ENCODE data around the gene B3GNT4. TPM values are rescaled to one million over a fixed set of nuclear protein-coding genes. Genes with fewer than 3 reads are reported as not detected.
A peak's percentile ranks its signal among the peaks of the same experiment; 100 is the strongest.

The B3GNT4 gene
- total and polyA plus RNA-seq, 2 of the 4 experiments (the other 2 are of a cell fraction), result 0.18 to 0.53 TPM

GRCh38 chr12:122205053-122205925 lies 1.8 kb downstream of the B3GNT4 start:
- DNase-seq (no peak), ATAC-seq (ENCODE audit: low read depth) (no peak)
- POLR2A ChIA-PET (ENCODE audit: unreplicated experiment), result no interaction called here
- in situ Hi-C loops (cut with MboI; ENCODE audit: low sequenced_read_pairs), result no loop called here
- Histone ChIP-seq H3K23ac (ENCODE audit: low read depth, low read length) (no peak overlapping the region), H3K4me2 (ENCODE audit: low read depth, low read length) (no peak overlapping the region), H4K8ac (ENCODE audit: low read depth in 2 of 2, low read length in 2 of 2) (no peak overlapping the region), H2AK5ac (ENCODE audit: low read depth, low read length) (no peak overlapping the region), H3K18ac (ENCODE audit: low read depth, low read length) (no peak overlapping the region), H4K5ac (ENCODE audit: low read depth, low read length) (no peak overlapping the region), H3K36me3 (ENCODE audit: control insufficient read depth, insufficient read depth, low read length) (peaks cover 24% of the 10 kb centered on the region), H3K56ac (ENCODE audit: extremely low read depth, insufficient read depth, low read length) (no peak overlapping the region), H2BK120ac (ENCODE audit: low read depth, low read length) (no peak overlapping the region), H2AFZ (replicated peaks; ENCODE audit: low read length, poor library complexity) (peak overlapping the region; percentile 52), H3K79me1 (ENCODE audit: low read depth in 1 of 2, low read length in 2 of 2) (no peaks in the 10 kb centered on the region), H3K4me1 (ENCODE audit: control insufficient read depth, insufficient read depth, low read length) (no peaks in the 10 kb centered on the region), H3K9ac (ENCODE audit: low read depth, low read length) (no peak overlapping the region), H3K4ac (ENCODE audit: low read depth, low read length) (no peak overlapping the region), H3K27ac (ENCODE audit: insufficient read depth, low read length) (no peak overlapping the region), H2BK5ac (ENCODE audit: low read depth, low read length, poor library complexity, severe bottlenecking) (no peak overlapping the region), H3K9me3 (ENCODE audit: control insufficient read depth, insufficient read depth, low read length) (no peaks in the 10 kb centered on the region), H4K91ac (ENCODE audit: insufficient read depth, low read depth, low read length) (no peak overlapping the region), H2BK15ac (ENCODE audit: low read depth, low read length) (no peak overlapping the region), H2AK9ac (replicated peaks; ENCODE audit: low read depth, low read length, poor library complexity) (peak overlapping the region; percentile 15), H3K9me1 (ENCODE audit: insufficient read depth, low read length) (no peaks in the 10 kb centered on the region; the same call in 1 of the 2 replicates), H3K27me3 (ENCODE audit: control insufficient read depth, insufficient read depth, low read length) (peaks cover 22% of the 10 kb centered on the region), H2BK20ac (ENCODE audit: low read depth, low read length) (no peak overlapping the region), H3K4me3 (ENCODE audit: insufficient read depth, low read depth, low read length) (no peak overlapping the region), H4K20me1 (ENCODE audit: insufficient read depth, low read length) (peaks cover 18% of the 10 kb centered on the region), H3K14ac (replicated peaks; ENCODE audit: low read depth, low read length) (no peak overlapping the region)
- 64% methylated on average over 9 of the region's 23 CpGs; no CpG with 5 or more reads in 1 of the 2 experiments for WGBS, 2 experiments (ENCODE audit: extremely low coverage in 2 of 2, insufficient read length in 1 of 2)
- no TSS peak for BruUV-seq (replicated peaks)
- CTCF ChIA-PET, result interaction anchor here (0.6 kb wide), 1 partner anchor 144 kb away, joined by 3 read pairs; no protein-coding TSS in a partner anchor
- intact Hi-C loops (cut with micrococcal nuclease), result no loop called here
- TF ChIP-seq BHLHE40 (IDR thresholded peaks at IDR 0.05; ENCODE audit: low read depth, low read length) (no peak), MXI1 (IDR thresholded peaks at IDR 0.05; ENCODE audit: borderline replicate concordance, low read depth, low read length) (no peak), CHD1 (IDR thresholded peaks at IDR 0.05; ENCODE audit: low read depth, low read length) (no peak), SMC3 (IDR thresholded peaks at IDR 0.05; ENCODE audit: low read depth, low read length) (no peak), CEBPB (IDR thresholded peaks at IDR 0.05; ENCODE audit: low read depth, low read length) (no peak), RCOR1 (IDR thresholded peaks at IDR 0.05; ENCODE audit: insufficient replicate concordance, low read length) (no peak), NFE2L2 (IDR thresholded peaks at IDR 0.05; ENCODE audit: low read depth, low read length) (no peak), ELK1 (IDR thresholded peaks at IDR 0.05; ENCODE audit: borderline replicate concordance, low read depth, low read length) (no peak), MAZ (IDR thresholded peaks at IDR 0.05; ENCODE audit: borderline replicate concordance, low read depth, low read length) (no peak), USF2 (IDR thresholded peaks at IDR 0.05; ENCODE audit: low read depth, low read length) (no peak)
- dilution Hi-C loops (cut with HindIII; ENCODE audit: low sequenced_read_pairs, unreplicated experiment), result no loop called here

Measured in IMR-90 (cell line).